HUDEP-2 (cell line): ENCODE results near the gene ZBTB11.
"Not testable (repeated sequence)": the region's sequence is repeated elsewhere in the genome, so short reads cannot be mapped to it uniquely, and the experiment has no call there.

Experiments used
- DNase-seq, 76 experiments: peaks; one replicate each; lab custom pipeline; 2025; ENCODE audit not compliant: unreplicated experiment in 76 of 76; lab: John Stamatoyannopoulos, UW

The ZBTB11 gene, protein sequence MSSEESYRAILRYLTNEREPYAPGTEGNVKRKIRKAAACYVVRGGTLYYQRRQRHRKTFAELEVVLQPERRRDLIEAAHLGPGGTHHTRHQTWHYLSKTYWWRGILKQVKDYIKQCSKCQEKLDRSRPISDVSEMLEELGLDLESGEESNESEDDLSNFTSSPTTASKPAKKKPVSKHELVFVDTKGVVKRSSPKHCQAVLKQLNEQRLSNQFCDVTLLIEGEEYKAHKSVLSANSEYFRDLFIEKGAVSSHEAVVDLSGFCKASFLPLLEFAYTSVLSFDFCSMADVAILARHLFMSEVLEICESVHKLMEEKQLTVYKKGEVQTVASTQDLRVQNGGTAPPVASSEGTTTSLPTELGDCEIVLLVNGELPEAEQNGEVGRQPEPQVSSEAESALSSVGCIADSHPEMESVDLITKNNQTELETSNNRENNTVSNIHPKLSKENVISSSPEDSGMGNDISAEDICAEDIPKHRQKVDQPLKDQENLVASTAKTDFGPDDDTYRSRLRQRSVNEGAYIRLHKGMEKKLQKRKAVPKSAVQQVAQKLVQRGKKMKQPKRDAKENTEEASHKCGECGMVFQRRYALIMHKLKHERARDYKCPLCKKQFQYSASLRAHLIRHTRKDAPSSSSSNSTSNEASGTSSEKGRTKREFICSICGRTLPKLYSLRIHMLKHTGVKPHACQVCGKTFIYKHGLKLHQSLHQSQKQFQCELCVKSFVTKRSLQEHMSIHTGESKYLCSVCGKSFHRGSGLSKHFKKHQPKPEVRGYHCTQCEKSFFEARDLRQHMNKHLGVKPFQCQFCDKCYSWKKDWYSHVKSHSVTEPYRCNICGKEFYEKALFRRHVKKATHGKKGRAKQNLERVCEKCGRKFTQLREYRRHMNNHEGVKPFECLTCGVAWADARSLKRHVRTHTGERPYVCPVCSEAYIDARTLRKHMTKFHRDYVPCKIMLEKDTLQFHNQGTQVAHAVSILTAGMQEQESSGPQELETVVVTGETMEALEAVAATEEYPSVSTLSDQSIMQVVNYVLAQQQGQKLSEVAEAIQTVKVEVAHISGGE

DNA sequence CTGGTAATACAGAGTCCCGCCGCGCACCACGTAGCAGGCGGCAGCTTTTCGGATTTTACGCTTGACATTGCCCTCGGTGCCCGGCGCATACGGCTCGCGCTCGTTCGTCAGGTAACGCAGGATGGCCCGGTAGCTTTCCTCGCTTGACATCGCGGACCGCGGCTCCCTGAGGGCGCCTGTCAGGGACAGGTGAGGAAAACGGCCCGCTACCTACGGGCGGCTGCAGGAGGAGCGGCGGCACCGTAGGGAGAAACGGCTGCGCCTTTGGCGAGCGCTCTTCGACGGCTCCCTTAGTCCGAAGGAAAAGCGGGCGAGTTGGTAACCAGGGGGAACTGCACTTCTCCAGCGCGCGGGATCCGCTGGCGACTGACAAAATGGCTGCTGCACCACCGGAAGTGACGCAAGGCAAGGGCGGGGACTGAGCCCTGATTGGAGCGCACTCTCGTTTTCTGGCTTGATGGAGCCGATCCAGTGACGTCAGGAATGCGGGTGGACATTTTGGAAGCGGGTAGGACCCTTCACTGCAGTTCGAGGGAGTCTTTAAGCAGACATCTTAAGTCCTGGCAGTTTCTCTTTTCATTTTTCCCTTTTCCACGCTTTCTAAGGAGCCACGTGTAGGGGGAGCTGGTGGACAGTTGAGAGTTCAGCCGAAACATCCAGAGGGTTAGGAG is at the start of gene ZBTB11:
Gene ZBTB11 (minus strand): TSS at position 368 of the 671 bp plus-strand sequence. CDS start 218 bp downstream, at position 150.
- no peak for DNase-seq

DNA sequence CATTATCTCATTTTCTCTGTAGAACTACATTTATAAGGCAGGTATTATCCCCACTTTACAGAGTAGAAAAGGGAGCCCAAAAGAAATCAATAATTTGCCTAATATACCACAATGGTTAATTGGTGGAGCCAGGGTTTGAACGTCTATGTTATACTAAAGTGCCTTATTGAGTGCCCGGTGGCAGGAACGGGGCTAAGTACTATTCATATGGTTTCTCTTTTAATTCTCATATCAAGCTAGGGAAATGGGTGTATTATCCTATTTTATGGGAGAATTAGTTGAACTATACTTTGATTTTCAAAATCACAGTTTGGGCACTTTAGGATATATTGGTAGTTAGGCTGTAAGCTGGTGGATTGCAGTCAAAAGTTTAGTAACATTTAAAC is 49.0 kb upstream of the ZBTB11 start:
- no peak for DNase-seq

DNA sequence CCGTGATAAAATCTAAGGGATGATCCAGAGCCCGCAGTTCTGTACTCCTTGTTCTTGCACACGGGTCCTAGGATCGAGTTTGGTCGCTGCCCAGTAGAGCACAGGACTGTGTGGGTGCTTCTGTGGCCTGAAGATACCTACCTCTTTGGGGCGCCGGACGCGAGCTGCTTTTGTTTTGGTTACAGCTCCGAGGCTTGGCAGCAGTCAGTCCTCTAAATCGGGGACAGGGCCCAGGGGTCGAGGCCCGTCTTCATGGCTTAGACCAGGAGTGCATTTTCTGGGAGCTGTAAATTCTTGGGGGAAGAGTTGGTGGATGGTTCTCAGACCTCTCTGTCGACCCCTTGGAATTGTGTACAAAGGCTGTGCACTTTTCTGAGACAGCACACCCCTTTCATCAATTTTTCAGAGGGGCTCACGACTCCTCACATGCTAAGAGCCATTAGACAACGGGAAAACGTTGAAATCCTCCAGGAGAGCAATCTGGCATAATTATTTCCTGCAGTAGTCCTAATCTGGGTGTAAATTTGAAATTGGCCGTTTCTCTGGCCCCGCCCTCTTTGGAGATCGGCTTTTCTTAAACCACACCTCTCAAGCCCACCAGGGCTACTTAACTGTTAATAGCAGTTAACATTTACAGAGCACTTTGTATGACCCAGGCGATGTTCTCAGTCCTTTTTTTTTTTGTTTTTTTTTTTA is 48.4 kb upstream of the ZBTB11 start:
- peak in 36 of 76 experiments; percentile 2 to 55 (median 20) for DNase-seq

DNA sequence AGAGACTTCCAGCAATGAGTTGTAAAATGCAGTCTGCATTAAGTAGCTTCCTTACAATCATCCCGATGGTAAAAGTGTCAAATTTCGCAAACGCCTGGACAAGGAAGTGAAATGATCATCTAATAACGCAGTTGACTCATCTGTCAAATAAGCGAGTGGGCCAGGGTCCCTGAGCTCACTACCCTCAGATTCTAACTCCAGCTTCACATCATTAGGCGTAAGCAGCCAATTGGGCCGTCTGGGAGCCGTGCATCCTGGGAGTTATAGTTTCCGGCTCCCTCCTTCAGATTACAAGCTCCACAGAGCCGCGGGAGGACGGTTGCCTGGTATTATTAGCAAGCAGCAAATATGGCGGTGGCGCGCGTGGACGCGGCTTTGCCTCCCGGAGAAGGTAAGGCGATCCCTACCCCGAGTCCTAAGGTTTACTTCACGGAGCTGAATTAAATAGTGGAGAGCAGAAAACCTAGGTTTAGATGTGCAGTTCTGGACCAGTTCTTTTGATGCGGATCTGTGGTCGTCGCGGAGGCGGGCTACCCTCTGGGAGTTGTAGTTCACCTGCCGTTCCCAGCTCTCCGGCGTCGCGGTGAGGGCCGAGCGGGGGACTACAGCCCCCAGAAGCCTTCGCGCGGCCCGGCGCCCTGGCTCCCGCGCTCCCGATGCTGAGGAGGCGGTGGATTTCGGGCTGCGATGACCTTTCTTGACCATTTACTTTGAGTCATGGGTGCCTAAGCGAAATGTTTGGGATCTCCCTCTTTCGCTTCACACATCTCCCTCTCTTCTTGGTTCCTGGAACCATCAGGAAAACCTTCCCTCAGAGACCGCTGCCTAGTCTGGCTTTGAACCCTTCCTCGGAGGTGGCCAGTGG is 47.6 kb upstream of the ZBTB11 start, which contains the start of gene CEP97:
Gene CEP97 (plus strand): TSS at position 286 of the 865 bp plus-strand sequence. CDS start 63 bp downstream, at position 349.
- DNase-seq = peak in 75 of 76 experiments; percentile 23 to 96 (median 80)

DNA sequence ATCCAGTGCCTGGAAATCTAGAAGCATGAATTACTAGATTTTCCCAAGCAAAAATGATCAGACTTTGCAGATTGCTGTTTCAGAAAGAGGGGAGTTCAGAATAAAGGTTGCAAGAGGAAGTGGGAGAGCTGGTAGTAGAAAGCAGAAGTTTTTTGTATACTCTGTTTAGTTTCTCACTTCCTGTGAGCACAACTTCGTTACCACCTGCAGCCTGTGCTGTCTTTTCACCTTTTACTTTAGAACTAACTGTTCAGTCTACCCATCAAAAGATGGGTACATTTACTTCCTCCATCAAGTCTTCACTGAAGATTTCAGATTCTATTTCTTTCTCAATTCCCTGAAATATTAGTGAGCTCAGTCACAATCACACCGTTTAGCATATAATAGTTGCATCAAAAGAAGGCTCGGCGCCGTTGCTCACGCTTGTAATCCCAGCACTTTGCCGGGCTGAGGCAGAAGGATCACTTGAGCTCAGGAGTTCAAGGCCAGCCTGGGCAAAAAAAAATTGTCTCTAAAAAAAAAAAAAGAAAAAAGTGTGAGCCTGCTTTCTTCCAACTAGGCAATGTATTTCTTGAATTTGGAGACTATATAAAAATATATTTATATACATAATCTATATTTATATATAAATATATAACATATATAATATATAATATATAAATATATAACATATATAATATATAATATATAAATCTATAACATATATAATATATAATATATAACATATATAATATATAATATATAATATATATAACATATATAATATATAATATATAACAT is 45.7 kb upstream of the ZBTB11 start:
- no peak for DNase-seq

DNA sequence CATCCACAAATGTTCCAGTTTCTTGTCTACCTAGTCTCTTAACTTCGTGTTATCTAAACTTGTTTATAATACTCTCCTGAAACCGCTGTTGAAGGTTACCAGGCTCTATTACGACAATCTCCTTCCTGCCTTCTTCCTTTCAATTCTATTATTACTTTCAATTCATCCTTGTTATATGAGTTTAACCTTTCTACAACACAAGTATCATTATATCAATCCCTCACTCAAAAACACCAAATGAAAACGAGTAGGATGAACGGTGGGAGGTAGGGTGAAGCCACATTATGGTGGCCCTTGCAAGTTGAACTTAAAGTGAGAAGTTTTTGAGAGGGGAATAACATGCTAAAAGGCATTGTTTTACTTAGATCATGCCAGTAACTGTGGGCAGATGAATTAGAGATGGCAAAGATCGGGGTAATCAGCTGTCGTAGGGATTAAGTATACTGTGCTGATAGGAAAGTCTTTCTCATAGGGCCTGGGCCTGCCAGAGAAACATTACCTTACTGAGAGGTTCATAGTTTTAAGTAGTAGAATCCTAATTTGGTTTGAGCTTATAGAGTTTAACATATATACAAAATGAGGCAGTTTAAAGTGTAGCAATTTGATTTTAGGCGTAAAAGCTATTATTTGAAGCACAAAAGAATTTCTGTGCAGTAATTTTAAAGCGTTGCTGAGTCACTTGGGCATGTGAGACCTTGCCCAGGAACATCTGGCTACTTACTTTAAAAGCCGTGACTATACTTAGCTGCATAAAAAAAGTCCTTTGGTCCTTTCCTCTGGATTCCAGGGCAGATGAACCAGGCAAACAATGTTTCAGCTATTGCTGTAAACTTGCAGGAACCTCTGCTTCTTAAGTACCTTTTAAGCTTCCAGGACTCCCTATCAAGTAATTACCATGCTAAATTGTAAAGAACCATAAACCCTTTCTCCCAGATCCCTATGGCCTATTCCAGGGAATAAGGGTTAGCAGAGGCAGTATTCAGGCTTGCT is 44.2 kb upstream of the ZBTB11 start:
- no peak for DNase-seq

DNA sequence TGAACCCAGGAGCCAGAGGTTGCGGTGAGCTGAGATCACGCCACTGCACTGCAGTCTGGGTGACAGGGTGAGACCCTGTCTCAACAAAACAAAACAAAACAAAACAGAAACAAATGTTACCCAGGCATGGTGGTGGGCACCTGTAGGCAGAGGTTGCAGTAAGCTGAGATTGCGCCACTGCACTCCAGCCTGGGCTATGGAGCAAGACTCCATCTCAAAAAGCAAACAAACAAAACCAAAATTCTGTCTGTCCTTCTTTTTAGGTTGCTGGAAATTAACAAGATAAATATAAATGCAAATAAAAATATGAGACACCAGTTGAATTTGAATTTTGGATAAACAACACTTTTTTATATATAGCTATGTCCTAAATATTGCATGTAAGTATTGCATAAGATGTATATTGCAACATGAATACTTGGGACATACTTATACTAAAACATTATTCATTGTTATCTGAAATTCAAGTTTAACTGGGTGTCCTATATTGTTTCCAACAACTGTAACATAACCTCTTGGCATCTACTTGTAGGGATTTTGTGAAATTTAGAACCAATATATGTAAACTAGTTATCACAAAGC is 42.8 kb upstream of the ZBTB11 start:
- DNase-seq = no peak

DNA sequence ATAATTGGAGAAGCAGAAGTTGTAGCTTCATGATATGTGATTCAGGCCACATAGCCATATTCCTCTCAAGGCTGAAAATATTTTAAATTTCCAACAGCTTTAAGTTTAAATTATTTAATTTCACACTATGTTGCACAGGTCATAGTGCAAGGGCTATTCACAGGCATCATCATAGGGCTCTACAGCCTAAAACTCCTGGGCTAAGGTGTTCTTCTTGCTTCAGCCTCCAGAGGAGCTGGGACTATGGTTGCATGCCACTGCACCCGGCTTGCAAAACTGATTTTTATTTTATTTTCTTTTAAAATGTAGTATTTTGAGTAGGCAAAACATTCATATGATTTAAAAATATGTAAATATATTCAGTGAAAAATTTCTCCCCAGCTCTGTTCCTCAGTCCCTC is 41.5 kb upstream of the ZBTB11 start:
- no peak for DNase-seq

DNA sequence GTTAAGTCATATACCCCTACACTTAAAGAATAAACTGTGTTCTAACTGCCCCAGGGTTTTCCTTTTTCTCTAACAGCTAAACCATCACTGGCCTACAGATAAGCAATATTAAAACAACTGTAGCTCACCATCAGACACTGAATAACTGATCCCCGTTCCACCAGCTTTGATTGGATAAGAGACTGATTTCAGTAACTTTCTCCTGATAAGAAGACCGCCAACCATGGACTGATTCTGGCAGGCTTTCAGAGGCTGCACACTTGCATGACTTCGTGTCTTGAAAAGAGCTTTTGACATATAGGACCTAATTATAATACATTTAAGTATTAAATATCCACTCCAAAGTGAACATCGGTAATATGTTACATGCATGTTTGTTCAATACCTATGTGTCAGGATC is 32.2 kb upstream of the ZBTB11 start:
- peak in 17 of 76 experiments; percentile 2 to 59 (median 21) for DNase-seq

DNA sequence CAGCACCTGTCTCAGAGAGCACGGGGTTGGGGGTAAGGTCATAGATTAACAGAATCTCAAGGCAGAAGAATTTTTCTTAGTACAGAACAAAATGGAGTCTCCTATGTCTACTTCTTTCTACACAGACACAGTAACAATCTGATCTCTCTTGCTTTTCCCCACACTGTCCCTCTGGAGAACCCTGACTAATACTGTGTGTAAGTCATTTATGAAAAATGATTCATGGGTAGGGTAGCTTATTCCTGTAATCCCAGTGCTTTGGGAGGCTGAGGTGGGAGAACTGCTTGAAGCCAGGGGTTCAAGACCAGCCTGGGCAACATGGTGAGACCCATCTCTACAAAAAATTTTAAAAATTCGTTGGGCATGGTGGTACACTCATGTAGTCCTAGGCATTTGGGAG is 27.7 kb upstream of the ZBTB11 start:
- DNase-seq = not testable (repeated sequence)

DNA sequence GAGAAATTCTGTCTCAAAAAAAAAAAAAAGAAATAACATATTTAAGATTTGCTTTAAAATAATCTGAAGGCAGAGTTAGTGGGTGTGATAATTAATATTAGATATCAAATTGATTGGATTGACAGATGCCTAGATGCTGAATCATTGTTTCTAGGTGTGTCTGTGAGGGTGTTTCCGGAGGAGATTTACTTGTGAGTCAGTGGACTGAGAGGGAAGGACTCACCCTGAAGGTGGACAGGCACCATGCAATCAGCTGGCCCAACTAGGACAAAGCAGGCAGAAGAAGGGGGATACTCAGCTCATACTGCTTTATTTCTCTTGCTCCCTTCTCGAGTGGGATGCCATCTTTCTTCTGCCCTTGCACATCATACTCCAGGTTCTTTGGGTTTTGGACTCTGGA is 26.2 kb upstream of the ZBTB11 start:
- peak in 1 of 76 experiments; percentile 1 for DNase-seq

DNA sequence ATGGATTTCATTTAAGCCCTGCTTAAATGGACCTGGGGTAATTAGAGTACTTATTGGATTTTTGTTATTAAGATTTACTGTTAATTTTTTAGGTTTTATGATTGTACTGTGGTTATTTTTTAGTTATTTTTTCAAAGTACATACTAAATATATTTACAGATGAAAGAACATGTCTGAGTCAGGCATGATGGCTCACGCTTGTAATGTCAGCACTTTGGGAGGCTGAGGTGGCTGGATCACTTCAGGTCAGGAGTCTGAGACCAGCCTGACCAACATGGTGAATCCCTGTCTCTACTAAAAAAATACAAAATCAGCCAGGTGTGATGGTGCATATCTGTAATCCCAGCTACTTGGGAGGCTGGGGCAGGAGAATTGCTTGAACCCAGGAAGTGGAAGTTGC is 25.8 kb upstream of the ZBTB11 start:
- DNase-seq = no peak

DNA sequence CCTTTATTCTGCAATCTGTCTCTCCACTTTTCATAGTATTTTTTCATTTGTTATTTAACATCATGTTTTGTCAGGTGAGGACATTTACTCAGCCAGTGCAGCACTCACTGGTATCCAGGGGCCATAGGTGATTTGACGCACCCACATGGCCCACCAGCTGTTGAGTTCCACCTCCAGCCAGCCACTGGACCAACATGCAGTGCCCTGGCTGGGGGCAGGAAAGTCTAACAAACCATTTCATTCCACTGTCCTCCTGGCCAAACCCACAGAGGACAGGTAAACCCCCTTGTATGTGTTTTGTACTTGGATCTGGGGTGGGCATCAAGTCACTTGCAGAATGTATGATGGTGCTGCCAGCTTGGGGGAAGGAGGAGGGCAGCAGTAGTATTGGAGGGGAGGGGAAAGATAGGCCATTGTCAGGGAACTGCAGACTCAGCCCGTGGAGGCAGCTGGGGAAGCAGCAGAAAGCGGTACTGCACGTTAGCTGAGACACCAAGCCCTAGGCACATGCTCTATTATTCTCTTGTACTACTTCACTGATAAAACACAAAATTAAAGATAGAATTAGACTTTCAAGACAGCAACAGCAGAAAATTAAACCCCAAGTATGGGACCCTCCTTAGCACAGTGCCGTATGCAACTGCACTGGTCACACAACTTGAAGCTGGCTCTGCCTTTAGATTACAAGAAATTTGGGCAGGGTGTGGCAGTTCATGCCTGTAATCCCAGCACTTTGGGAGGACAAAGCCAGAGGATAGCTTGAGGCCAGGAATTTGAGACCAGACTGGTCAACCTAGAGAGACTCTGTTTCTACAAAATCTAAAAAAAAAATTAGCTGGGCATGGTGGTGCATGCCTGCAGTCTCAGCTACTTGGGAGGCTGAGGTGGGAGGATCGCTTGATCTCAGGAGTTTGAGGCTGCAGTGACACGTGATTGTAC is 25.0 kb upstream of the ZBTB11 start:
- DNase-seq = no peak

DNA sequence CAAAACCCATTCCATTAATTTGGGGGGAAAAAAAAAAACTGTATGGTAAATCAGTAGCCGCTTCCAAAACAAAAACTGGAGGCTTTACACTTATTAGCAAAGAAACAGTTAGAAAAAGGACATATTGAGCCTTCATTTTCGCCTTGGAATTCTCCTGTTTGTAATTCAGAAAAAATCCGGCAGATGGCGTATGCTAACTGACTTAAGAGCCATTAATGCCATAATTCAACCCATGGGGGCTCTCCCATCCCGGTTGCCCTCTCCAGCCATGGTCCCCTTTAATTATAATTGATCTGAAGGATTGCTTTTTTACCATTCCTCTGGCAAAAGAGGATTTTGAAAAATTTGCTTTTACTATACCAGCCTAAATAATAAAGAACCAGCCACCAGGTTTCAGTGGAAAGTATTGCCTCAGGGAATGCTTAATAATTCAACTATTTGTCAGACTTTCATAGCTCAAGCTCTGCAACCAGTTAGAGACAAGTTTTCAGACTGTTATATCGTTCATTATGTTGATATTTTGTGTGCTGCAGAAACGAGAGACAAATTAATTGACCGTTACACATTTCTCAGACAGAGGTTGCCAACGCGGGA is 18.9 kb upstream of the ZBTB11 start:
- DNase-seq = no peak

DNA sequence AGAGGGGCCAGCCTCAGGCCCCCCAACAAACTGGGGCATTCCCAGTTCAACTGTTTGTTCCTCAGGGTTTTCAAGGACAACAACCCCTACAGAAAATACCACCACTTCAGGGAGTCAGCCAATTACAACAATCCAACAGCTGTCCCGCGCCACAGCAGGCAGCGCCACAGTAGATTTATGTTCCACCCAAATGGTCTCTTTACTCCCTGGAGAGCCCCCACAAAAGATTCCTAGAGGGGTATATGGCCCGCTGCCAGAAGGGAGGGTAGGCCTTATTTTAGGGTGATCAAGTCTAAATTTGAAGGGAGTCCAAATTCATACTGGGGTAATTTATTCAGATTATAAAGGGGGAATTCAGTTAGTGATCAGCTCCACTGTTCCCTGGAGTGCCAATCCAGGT is 17.9 kb upstream of the ZBTB11 start:
- DNase-seq = not testable (repeated sequence)
